Kasumi-1 (cell line): ENCODE results near the gene ISCA1.

Experiments used
- DNase-seq, 2 experiments: peaks; one replicate each; lab custom pipeline; 2025; lab: John Stamatoyannopoulos, UW

Gene ISCA1

DNA sequence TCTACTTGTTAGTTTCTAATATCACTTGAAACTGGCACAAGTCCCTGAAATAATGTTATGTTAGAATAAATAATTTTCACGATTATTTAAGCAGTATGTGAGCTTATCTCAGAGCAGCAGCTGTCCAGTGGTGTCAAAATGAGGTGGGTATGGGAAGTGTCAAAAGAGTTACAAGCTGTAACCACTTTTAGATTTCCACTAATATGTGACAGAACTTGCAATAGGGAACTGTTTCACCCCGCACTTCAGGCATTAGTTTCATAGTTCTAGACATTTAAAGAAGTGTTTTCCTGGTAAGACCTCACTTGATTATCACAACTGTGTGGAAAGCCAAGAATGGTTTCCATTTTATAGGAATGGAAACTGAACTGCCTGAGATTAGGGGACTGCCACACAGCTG is 2.9 kb upstream of the ISCA1 start:
- no peak for DNase-seq

DNA sequence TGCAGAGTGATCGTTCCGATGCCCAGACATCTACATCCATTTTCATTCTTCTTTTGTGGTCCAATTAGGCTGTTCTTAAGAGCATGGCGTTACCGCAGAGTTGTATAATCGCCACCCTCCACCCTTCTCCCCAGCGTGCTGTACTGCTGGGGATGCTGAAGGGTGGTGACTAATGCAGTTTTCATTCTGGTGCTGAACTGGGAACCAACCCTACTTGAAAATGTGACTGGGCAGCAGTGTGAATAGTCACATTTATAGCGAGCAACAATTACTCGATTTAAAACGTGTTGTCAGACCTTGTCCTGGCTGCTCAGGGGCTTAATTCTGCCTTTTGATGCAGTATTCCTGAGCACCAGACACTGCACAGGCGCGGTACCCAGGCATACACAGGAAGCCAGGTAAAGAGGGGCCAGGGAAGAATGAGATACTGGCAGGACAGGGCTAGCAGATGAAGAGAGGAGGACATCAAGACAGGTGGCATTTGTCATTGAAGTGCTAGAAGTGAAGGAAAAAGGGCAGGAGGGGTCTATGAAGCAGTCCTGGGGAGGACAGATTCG is 719 bp upstream of the ISCA1 start:
- peak; percentile 26 to 43 for DNase-seq

DNA sequence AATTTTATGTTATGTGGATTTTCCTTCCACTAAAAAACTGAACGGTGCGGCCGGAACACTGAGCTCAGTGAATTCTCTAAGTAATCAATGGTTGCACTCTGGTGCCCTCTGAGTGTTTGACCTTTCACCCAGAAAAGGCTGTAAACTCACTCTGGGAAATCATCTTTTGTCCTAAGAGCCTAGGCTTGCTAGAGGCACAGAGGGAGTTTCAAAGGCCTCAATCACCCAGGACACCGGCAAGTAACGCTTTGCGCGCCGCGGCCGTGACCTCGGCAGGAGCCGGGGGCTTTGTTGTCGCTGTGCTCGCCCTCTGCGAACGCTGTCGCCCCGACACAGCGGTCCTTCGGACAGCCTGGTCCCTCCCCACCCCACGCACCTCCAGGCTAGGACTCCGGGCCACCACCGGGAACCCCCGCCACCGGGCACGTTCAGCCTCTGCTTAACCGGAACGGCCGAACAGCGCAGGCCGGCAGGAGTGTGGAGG is 703 bp downstream of the ISCA1 start:
- peak; percentile 35 to 44 for DNase-seq

DNA sequence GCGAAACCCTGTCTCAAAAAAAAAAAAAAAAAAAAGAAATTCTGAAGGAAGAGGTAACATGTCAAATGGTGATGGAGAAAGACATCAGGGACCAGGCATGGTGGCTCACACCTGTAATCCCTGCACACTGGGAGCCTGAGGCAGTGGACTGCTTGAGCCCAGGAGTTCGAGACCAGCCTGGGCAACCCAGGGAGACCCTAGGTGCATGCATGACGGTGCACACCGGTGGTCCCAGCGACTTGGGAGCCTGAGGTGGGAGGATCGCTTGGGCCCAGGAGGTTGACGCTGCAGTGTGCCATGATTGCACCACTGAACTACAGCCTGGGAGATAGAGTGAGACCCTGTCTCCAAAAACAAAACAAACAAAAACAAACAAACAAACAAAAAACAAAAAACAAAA is 1.8 kb downstream of the ISCA1 start:
- no peak for DNase-seq

DNA sequence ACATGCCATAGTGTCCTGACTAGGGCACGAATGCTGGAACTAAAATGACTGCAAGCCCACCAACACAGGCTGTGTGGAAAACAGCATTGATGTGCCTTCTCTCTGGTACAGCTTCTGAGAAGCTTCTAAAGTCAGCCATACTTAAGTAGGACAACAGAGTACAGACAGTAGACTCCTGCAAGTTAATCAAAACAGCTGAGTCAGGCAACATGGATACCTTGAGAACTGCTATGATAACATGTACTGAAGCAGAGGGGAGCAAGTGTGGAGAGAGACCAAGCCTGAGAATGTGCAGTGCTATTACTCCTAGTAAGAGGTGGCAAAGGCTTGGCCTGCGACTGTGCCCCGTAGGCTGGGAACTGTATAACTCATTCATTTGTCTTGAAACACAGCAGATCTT is 2.5 kb downstream of the ISCA1 start:
- DNase-seq, result no peak

DNA sequence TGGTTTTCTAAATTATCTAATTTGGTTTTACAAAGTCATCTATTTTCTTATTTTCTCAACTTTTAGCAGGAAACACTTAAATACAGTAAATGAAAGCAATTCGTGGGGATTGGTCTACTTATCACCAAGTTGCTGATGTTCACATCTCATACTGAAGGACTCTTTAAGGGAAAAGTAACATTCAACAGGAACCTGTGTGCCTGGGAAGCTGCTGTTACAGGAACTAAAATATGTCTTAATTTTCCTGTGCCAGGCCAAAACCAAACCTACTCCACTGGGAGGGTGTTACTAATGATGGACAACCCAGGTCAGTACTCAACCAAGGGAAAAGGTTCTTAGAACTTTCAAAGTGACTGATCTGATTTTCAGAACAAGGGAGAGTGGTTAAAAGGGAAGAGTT is 5.3 kb downstream of the ISCA1 start:
- DNase-seq, result no peak

DNA sequence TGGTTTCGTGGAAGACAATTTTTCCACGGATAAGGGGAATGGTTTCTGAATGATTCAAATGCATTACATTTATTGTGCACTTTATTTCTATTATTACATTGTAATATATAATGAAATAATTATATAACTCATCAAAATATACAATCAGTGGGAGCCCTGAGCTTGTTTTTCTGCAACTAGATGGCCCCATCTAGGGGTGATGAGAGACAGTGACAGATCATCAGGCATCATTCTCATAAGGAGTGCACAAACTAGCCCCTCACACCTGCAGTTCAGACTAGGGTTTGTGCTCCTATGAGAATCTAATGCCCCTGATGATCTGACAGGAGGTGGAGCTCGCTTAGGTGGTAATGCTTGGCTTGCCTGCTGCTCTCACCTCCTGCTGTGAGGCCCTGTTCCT is 6.4 kb downstream of the ISCA1 start:
- DNase-seq, result peak in 1 of 2 experiments; percentile 12

DNA sequence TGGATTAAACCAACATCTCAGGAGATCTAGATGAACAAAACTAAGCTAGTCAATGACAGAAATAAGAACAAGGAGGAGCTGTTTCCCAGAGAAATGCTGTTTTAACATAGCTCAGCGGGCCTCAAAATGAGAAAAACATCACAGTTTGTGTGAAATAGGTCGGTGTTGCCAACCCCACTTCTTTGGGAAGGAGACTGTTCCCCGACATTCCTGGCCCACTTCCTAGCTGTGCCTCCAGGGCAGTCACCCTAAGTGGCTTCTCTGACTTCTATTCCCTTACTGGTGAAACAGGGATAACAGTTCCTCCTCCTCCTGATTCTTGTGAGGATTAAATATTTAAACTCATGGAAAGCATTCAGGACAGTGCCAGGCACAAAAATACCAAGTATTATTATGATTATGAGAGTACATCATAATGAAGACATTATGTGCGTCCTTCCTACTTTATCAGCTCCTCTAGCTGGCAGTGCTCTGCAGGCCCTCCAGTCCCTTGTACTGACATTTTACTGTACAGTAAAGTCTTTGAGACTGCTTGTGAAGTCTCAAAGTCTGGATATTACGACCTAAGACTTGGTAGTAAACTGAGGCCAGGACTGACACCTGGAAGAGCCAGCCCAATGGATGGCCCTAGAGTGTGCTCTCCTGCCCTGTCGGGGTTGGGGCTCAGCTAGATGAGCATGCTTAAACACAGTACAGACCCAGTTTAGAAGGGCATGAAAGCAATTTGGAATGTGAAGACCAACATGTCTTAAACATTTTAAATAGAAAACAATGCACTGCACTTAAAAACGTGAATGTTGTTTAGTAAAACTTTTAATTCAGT is 7.3 kb downstream of the ISCA1 start:
- no peak for DNase-seq

DNA sequence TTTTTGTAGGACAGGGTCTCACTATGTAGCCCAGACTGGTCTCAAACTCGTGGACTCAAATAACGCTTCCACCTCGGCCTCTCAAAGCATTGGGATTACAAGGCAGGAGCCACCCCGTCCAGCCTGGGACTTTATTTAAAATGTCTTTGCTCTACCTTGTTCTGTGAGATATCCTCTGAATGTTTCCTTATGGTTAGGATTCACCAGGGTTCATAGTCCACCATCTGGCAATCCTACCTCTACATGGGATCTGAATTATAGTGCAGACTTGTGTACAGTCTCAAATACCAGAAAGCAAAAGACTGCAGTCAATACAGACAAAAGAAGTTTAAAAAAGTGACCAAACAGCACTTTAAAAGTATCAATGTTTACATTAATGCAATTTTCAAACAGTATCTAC is 10.1 kb downstream of the ISCA1 start:
- DNase-seq, result no peak

DNA sequence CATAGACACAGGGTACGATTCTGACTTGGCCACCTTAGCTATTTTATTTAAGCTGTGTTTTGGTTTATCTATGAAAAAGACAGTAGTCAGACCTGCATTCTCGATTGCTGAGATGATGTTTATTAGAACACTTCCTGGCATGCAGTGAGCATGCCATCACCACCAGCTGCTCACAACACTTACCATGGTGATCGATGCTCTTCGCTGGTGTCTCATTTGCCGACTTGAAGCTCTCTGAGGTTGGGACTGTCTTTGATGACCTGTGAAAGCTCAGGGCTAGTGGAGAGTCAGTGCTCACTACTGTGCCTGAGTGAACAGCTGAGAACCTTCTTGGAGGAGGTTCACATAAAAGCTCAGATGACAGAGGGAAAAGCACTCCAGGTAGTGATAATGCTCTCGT is 18.5 kb downstream of the ISCA1 start:
- no peak for DNase-seq

DNA sequence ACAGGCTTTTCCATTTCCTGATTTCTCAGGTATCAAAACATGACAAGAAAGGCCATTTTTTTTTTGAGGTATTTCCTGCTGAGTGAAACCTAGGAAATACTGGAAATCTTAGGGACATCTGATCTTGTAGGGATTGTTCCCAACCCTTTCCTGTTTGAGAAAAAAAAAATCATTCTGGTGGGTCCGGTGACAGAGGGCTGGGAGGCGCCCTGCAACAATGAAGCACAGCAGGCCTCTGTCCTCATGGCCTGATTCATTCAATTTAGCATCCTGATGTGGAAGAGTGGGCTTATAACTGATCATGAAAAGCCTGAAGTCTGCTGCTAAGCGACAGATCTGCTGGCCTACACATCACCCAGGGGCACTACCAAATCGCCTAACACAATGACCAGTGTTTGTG is 19.8 kb downstream of the ISCA1 start:
- no peak for DNase-seq

DNA sequence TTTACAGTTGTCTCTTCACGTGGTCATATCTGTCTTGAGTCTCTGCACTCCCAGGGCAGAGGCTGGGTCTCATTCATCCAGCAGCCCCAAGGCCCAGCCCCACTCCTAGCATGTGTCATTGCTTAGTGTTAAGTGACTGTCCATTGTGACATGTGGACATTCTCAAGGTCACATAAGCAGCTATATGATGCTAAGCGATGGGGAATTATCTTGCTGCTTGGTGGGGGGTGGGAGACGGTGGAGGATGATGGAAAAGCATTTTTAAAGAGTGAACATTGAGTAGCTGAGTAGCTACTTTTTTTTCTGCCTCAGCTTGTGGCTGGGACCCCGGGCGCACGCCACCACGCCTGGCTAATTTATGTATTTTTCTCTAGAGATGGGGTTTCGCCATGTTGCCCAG is 22.8 kb downstream of the ISCA1 start, which contains the start of gene C9orf153:
C9orf153 (minus strand) TSS at position 101 of the 400 bp plus-strand sequence. CDS start 30,054 bp downstream, outside the sequence.
- no peak for DNase-seq

DNA sequence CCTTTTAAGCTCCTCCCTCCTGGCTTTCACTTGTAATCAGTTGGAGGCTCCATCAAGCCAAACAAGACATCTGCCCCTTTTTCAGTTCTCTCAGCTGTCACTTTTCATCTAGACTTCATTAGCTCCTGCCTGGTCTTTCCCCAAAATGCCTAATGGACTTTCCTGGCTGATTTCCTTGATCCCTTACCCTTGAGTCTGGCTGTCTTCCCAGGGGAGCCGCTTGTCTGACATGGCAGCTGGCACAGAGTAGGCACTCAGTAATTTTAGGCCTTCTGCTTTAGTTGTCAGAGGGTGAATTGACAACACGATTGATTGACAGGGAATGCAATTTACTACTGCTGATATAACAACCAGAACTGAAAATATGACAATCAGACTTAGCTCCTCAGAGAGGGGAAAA is 24.9 kb downstream of the ISCA1 start:
- DNase-seq, result no peak

DNA sequence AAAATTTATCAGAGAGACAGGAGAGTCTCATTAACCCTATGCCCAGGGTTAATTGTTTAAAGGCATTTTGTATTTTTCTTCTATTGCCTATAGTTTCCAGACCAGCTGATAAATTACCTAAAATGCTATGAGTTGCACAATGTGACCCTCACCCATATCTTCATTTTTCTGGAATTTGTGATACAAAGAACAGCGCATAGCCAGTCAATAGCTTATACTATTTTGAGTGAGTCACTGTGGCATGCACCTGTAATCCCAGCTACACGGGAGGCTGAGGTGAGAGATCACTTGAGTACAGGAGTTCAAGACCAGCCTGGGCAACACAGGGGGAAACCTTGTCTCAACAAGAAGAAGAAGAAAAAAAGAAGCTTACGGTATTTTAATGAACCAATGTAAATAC is 25.7 kb downstream of the ISCA1 start:
- no peak for DNase-seq

DNA sequence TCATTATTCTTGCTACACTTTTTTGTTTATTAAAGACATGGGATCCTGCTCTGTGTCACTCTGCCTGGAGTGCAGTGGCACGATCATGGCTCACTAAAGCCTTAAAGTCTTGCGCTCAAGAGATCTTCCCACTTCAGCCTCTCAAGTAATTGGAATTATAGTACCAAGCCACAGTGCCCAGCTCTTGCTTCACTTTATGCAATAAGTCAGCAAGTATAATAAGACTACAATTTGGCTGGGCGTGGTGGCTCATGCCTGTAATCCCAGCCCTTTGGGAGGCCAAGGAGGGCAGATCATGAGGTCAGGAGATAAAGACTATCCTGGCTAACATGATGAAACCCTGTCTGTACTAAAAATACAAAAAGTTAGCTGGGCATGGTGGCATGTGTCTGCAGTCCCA is 28.8 kb downstream of the ISCA1 start:
- no peak for DNase-seq

DNA sequence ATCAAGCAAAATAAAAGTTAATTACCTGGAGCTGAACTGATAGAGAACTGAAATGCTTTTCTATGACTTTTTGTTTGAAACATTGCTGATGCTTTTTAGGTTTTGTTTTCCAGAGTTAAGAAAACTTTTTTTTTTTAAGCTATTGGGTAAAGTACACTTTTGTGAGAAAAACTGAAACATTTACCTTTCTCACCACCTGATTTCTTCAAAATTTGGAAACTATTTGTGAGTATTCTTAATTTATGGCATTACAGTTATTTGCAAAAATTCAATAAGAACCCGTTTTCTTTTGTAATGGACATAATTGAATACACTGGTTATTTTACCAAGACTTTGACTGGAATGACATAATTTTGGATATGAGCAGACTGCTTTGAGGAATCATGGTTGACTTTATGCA is 29.5 kb downstream of the ISCA1 start:
- DNase-seq, result no peak

DNA sequence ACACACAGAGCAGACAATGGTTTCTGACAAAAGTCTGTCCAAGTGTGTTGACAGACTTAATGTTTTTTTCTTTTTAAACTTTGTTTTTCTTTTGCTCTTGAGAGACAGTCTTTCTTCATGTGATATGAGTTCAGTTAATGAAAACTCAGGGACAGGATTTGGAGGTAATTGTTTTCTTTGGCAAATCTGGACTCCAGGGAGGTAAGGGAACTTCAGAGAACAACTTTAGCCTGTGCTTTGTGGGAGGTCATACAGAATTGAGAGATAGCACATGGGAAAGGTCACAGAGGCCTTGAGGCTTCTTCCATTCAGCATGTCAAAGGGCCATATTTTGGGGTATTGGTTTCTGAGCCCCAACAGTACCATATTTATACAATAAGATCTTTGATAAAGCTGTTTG is 32.2 kb downstream of the ISCA1 start:
- no peak for DNase-seq

DNA sequence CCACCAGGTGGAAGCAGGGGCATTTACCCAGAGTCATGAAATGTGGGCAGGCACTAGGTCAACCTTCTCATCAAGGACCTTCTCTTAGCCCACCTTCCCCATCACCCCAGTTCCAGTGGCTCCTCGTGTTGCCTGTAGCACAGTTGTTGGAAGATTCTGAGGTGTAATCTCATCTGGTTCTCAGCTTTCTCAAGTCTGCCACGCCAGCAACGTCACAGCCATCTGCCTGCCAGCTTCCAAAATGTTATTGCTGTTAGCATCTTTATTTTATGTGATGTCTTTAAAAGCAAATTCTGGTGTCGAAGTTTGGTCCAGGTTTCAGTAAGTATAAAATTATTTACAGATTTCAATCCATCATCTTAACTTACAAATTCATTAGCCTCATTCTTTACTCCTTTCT is 33.6 kb downstream of the ISCA1 start:
- no peak for DNase-seq

DNA sequence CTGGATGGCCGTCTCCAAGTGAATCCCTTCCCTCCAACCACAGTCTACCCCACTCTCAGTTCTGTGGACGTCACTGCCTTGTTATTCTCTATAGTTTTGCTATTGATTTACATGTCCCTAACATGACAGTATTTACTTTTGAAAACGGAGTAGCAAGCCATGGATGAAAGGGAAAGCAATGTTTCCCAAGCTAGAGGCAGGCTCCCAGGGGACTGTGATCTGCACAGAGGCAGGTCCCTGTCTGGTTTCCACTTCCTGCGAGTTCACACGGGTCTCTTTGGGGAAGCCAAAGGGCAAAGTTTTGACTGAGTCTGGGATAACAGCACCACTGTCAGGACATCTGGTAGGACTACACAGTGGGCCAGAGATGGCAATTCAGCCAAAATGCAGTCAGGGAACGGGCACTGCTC is 35.6 kb downstream of the ISCA1 start:
- DNase-seq, result no peak

DNA sequence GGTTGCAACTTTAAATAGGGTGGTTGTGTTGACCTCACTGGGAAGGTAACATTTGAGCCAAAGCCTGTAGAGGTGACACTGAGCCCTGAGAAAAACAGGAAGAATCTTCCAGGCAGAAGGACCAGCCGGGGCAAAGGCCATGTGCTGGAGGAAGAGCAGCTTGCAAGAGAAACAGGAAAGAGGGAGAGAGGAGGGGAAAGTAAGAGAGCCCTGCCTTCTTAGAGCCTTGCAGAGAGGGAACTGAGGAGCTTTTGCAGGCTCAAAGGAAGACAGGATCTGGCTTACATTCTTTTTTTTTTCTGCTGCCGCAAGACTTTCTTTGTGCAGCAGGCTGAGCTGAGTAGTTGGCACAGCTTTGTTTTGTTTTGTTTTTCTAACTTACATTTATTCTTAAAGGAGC is 40.3 kb downstream of the ISCA1 start:
- DNase-seq, result peak; percentile 34 to 48

DNA sequence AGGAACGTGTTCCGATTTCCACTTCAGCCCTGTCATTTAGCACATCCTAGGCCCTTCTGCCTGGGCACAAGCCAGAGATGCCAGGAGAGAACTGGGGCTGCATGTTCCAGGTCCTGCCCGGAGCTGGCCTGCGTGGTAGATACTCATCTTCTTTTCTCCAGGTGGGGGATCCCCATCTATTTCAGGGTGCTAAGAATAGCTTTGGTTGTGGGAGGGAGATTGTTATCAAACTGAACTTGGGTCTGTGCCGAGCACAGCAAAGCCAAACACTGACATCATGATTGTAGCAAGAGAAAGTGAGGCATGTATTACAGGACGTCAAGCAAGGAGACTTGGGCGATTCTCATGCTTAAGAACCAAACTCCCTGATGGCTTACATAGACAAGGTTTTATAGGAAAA is 41.1 kb downstream of the ISCA1 start:
- DNase-seq, result no peak

DNA sequence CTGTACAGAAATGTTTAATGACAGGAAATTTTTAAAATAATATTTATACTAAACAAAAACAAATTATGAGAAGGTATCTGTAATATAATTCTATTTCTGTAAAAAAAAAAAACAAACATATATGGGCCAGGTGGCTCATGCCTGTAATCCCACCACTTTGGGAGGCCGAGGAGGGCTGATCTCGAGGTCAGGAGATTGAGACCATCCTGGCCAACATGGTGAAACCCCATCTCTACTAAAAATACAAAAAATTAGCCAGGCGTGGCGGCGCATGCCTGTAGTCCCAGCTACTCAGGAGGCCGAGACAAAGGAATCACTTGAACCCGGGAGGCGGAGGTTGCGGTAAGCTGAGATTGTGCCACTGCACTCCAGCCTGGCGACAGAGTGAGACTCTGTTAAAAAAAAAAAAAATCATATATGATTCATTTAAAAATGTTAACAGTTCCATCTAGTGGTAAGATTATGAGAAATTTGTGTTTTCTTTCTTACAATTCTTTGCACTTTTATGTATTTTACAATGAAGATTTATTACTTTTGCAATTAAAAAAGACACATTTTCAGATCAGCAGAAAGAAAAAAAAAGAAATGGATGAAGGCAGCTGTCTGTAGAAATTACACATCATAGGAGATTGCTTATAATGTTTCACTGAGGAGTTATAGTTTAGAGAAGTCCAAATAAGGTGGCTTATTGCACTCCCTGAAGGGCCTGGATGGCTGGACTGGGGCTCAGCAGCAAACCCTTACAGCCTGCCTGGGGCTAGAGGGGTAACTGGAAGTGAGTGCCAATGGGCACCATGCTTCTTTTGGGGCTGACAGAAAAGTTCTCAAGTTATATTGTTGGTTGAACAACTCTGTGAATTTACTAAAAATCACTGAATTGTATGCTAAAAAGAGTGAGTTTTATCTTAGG is 43.2 kb downstream of the ISCA1 start:
- DNase-seq, result peak; percentile 37 to 41

DNA sequence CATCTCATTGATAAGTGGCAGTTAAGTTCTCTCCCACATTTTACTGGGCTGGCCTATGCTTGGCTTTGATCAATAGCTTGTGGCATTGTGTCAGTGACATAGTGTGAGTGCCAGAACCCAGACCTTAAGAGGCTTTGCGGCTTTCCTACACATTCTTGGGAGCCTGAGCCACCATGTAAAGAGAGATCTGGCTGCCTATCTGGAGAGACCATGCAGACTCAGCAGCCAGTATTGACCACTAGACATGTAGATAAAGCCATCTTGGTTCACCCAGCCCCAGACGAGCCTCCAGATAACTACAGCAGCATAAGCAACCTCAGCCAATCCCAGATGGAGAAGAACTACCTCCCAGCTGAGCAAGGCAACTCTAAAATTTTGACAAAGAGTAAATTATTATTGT is 51.5 kb downstream of the ISCA1 start:
- DNase-seq, result no peak
